Ovary (tissue), 9 donors: ENCODE data around the gene CCDC57. TPM values are rescaled to one million over a fixed set of nuclear protein-coding genes. Genes with fewer than 3 reads are reported as not detected.

Experiments used
- DNase-seq, 5 donors: peaks; one replicate each; pipeline ENCODE4 v3.0.0-alpha.2; 2019 to 2020
- H3K27ac ChIP-seq, 2 donors: fragments of 200-600 bp; one replicate each; pipeline versions ENCODE4 v1.5.1 to v1.8.0; 2019 to 2022
- H3K27me3 ChIP-seq: fragments of 200-600 bp; one replicate; pipeline ENCODE4 v1.8.0; 2022
- H3K36me3 ChIP-seq: fragments of 200-600 bp; sonication (generic); one replicate; pipeline ENCODE4 v1.5.1; 2019
- H3K4me1 ChIP-seq: one replicate; pipeline ENCODE4 v1.8.1; 2013; ENCODE audit warnings: mild to moderate bottlenecking, moderate library complexity; ENCODE audit not compliant: insufficient read depth
- H3K4me3 ChIP-seq: fragments of 200-600 bp; sonication (generic); one replicate; pipeline ENCODE4 v1.5.1; 2017
- H3K9me3 ChIP-seq, 2 donors: fragments of 200-600 bp in 1 of 2; sonication (generic) in 1 of 2; one replicate each; pipeline versions ENCODE4 v1.5.1 to v1.8.1; 2013 to 2019; ENCODE audit warnings: mild to moderate bottlenecking in 1 of 2, moderate library complexity in 1 of 2
- CTCF ChIP-seq, 3 donors: fragments of 450-650 bp in 2 of 3; fragments of 200-600 bp in 1 of 3; IDR thresholded peaks; one replicate each; pipeline versions ENCODE4 v1.5.1 to v1.8.0; 2016 to 2022; ENCODE audit warnings: antibody characterized with exemption in 3 of 3, mild to moderate bottlenecking in 1 of 3
- EP300 ChIP-seq: sonication (generic); formaldehyde crosslinking; IDR thresholded peaks from one replicate; pipeline ENCODE4 v1.6.1; 2017; ENCODE audit warnings: antibody characterized with exemption
- POLR2A ChIP-seq: fragments of 450-650 bp; IDR thresholded peaks from one replicate; pipeline ENCODE4 v1.6.1; 2017; ENCODE audit warnings: antibody characterized with exemption, mild to moderate bottlenecking, moderate library complexity
- WGBS, 3 donors: extraction: QIAGEN DNeasy Blood & Tissue Kit in 1 of 3; methylation state at CpG; one replicate each; pipeline versions ENCODE4 v1.1.5 to v1.1.7; 2013 to 2017; 5-methylcytosine and 5-hydroxymethylcytosine counted together
- intact Hi-C, 4 donors: fragments of 100-400 bp; cut with DNase I; formaldehyde crosslinking; loops; one replicate each; pipeline versions ENCODE4 v1.11.0 to v1.15.1; 2022 to 2023
- polyA plus RNA-seq, 2 donors: library from polyadenylated mRNA; stranded (reverse); fragments of 200-250 nt in 1 of 2; fragments of 350-450 nt in 1 of 2; fragmentation: Illumina TruSeq in 1 of 2; extraction: RNeasy Lipid Tissue Mini Kit (QIAGEN cat#74804) in 1 of 2; gene quantifications; one replicate each; pipeline ENCODE4 v1.2.3, GENCODE V29; 2013 to 2014
- total RNA-seq, 7 donors: library from RNA; depleted of rRNA in 2 of 7; stranded (reverse); fragments of >200 nt in 2 of 7; fragmentation: NEBNext Ultra II Directional in 3 of 7; extraction: Animal tissue kit (Norgen Biotek cat#: 25700) in 3 of 7; gene quantifications; one replicate each; pipeline versions ENCODE4 v1.1.0 to v1.2.4, GENCODE V29; 2016 to 2023
- donor health status: DM: no; HTN: no; CAD: no; lungs with moderate emphysema.
- donor health status: DM: no; HTN: no; CAD: no.
- donor health status: Bipolar disorder and iron deficiency.
- donor health status: DM: yes; HTN: yes; CAD: no.
- donor health status: DM: no; HTN: no; CAD: no.
- donor health status: DM: yes; HTN: yes; CAD: no.

CCDC57 gene
- total and polyA plus RNA-seq, 9 donors, result 7.7 to 65.0 (median 40.3) TPM

GRCh38 chr17:82094931-82095776 is 117.5 kb downstream of the CCDC57 start:
- no peak overlapping the region for H3K4me3 ChIP-seq
- intact Hi-C loops, result no loop called here

DNA sequence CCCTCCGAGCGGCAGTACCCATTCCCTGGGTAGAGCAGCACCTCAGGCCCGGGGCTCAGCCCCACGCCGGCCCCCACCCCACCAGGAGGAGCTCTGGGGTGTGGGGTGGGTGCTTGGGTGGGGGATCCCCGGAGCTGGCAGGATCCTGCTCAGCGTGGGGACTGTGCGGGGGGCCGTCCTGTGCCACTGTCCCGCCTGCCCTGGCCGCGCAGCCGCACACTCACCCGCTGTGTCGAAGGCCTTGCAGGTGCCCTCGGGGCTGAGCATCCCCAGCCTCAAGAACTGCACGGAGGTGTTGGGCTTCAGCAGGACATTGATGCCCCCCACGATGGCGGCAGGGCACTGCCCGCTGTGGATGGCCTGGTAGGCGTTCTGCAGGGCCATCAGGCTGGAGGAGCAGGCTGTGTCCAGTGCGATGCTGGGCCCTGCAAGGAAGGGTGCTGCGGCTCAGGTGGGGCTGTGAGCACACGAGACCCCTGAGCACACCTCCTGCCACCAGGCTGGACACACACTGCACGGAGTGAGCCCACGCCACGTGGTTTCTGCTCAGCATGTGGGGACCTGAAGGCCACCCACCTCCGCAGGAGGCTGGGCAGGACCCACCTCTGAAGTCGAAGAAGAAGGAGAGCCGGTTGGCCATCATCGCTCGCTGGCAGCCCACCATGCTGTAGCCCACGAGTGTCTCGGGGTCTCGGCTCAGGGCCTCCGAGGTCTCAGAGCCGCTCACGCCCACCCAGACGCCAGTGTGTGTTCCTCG is 119.5 kb downstream of the CCDC57 start:
- intact Hi-C loops, result no loop called here
- Histone ChIP-seq H3K4me3 (no peak overlapping the region), H3K36me3 (no peaks in the 10 kb centered on the region), H3K27me3 (no peaks in the 10 kb centered on the region), H3K9me3 (no peaks in the 10 kb centered on the region), H3K27ac (no peak overlapping the region), H3K4me1 (peaks cover 8% of the 10 kb centered on the region)
- TF ChIP-seq CTCF (IDR thresholded peaks at IDR 0.05) (no peak), EP300 (no peak), POLR2A (no peak)
- 91 to 93% (median 92%) methylated on average over 36 to 40 of the region's 40 CpGs for WGBS, 3 donors
- DNase-seq, result peak in 2 of 5 donors; percentile 12 to 28

More at GRCh38 chr17:82094931-82095776, 117.5 kb downstream of the CCDC57 start:
- Histone ChIP-seq H3K27me3 (no peaks in the 10 kb centered on the region), H3K36me3 (no peaks in the 10 kb centered on the region), H3K4me1 (peaks cover 8% of the 10 kb centered on the region), H3K9me3 (no peaks in the 10 kb centered on the region), H3K27ac (no peak overlapping the region)
- TF ChIP-seq EP300, result no peak
- no peak for TF ChIP-seq CTCF (IDR thresholded peaks at IDR 0.05)
- no peak for TF ChIP-seq POLR2A
- peak in 4 of 5 donors; percentile 16 to 37 (median 30) for DNase-seq
- 86 to 87% (median 87%) methylated on average over 33 to 37 of the region's 37 CpGs for WGBS, 3 donors

DNA sequence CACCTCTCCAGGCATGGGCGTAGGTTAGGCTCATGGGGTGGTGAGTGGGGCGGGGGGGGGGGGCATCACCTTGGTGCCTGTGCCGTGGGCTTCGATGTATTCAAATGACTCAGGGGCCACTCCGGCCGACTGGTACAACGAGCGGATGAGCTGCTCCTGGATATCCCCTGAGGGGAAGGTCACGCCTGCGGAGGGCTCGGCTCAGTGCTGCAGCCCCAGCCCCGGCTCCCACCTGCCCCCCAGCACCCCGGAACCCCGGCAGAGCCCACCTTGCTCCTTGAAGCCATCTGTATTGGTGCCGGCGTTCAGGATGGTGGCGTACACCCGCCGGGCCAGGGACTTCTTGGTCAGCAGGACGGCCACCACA is 120.0 kb downstream of the CCDC57 start:
- peak in 2 of 5 donors; percentile 25 to 35 for DNase-seq
- TF ChIP-seq CTCF (IDR thresholded peaks at IDR 0.05) (no peak), POLR2A (no peak), EP300 (no peak)
- WGBS, 3 donors, result 88 to 95% (median 90%) methylated on average over 20 of the region's 20 CpGs
- H3K27ac ChIP-seq, result no peak overlapping the region
- intact Hi-C loops, result no loop called here
- no peak overlapping the region for H3K4me3 ChIP-seq
- no peaks in the 10 kb centered on the region for H3K36me3 ChIP-seq
- H3K9me3 ChIP-seq, result no peaks in the 10 kb centered on the region
- H3K4me1 ChIP-seq, result peaks cover 8% of the 10 kb centered on the region
- H3K27me3 ChIP-seq, result no peaks in the 10 kb centered on the region

DNA sequence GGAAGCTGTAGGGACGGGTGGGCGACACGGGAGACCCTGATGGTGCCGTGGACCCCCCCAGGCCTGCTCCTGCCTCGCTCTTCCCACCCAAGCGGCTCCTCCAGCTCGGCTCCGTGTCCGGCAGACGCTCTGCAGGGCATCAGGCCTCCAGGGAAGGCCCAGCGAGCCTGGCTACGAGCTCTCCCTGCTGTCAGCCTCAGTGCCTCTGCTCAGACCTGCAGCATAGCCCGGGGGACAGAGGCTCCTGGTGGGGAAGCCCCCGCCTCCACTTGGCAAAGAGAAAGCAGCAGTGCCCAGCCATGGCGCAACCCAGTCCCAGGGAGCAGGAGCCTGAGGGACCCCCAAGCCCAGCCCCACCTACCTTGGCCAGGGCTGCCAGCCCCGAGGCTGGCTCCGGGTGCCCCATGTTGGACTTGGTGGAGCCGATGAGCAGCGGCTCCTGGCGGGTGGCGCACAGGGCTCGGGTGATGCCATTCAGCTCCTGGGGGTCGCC is 120.5 kb downstream of the CCDC57 start:
- Histone ChIP-seq H3K9me3 (no peaks in the 10 kb centered on the region), H3K27ac (no peak overlapping the region), H3K27me3 (no peaks in the 10 kb centered on the region), H3K36me3 (no peaks in the 10 kb centered on the region), H3K4me3 (no peak overlapping the region), H3K4me1 (peaks cover 8% of the 10 kb centered on the region)
- 89 to 93% (median 90%) methylated on average over 19 to 23 of the region's 23 CpGs for WGBS, 3 donors
- intact Hi-C loops, result no loop called here
- peak in 2 of 5 donors; percentile 19 to 29 for DNase-seq
- TF ChIP-seq CTCF (IDR thresholded peaks at IDR 0.05) (no peak), EP300 (no peak), POLR2A (no peak)
